ENCODE measurements around the gene ATRNL1.

- TF ChIP-seq EZH2phosphoT487 (IDR thresholded peaks at IDR 0.05; ENCODE audit: borderline replicate concordance, low read depth) (no peak), ZBTB33 (IDR thresholded peaks at IDR 0.05; ENCODE audit: borderline replicate concordance, low read depth) (no peak), POLR2AphosphoS5 (IDR thresholded peaks at IDR 0.05; ENCODE audit: low read depth, low read length) (no peak), CTCF (IDR thresholded peaks at IDR 0.05) (no peak), CHD2 (IDR thresholded peaks at IDR 0.05; ENCODE audit: low read length, partially characterized antibody) (no peak), TAF1 (IDR thresholded peaks at IDR 0.05; ENCODE audit: borderline replicate concordance, low read depth, low read length) (no peak), TEAD4 (IDR thresholded peaks at IDR 0.05; ENCODE audit: borderline replicate concordance, insufficient read depth) (no peak), EP300 (IDR thresholded peaks at IDR 0.05; ENCODE audit: borderline replicate concordance in 1 of 2, low read depth in 1 of 2, low read length in 1 of 2) (no peak), SMC3 (IDR thresholded peaks at IDR 0.05; ENCODE audit: low read depth, low read length) (no peak), RFX5 (IDR thresholded peaks at IDR 0.05; ENCODE audit: low read length) (no peak), YY1 (IDR thresholded peaks at IDR 0.05; ENCODE audit: low read depth) (no peak), USF2 (IDR thresholded peaks at IDR 0.05; ENCODE audit: borderline replicate concordance, low read depth, low read length) (no peak), RXRA (IDR thresholded peaks at IDR 0.05; ENCODE audit: borderline replicate concordance, low read depth) (no peak)
These were observed 851.4 kb downstream of the ATRNL1 start for GRCh38 chr10:115944538-115944937.
